GF-D8 (cell line): Measurements from ENCODE around the gene TMEM140.
"Not testable (repeated sequence)": the region's sequence is repeated elsewhere in the genome, so short reads cannot be mapped to it uniquely, and the experiment has no call there.

Experiments
- DNase-seq: peaks from one replicate; lab custom pipeline; 2025; lab: John Stamatoyannopoulos, UW

TMEM140 gene

GRCh38 chr7:135195156-135195555, 47.3 kb downstream of the TMEM140 start:
- no peak for DNase-seq

GRCh38 chr7:135195968-135196629, 48.2 kb downstream of the TMEM140 start:
- DNase-seq: no peak

GRCh38 chr7:135197343-135197742, 49.5 kb downstream of the TMEM140 start:
- DNase-seq: no peak

- DNase-seq: no peak
Measured at GRCh38 chr7:135197906-135198655, 50.2 kb downstream of the TMEM140 start.

- DNase-seq: no peak
Measured at GRCh38 chr7:135199439-135199838, 51.6 kb downstream of the TMEM140 start.

- DNase-seq: no peak
Measured at GRCh38 chr7:135200821-135201331, 53.0 kb downstream of the TMEM140 start.

- no peak for DNase-seq
Measured at GRCh38 chr7:135201350-135201749, 53.5 kb downstream of the TMEM140 start.

- no peak for DNase-seq
Measured at GRCh38 chr7:135204341-135204749, 56.5 kb downstream of the TMEM140 start.

- no peak for DNase-seq
Measured at GRCh38 chr7:135204876-135205275, 57.0 kb downstream of the TMEM140 start.

GRCh38 chr7:135205850-135206249, 58.0 kb downstream of the TMEM140 start:
- no peak for DNase-seq

- no peak for DNase-seq
Measured at GRCh38 chr7:135206941-135207391, 59.1 kb downstream of the TMEM140 start.

GRCh38 chr7:135207406-135208101, 59.7 kb downstream of the TMEM140 start:
- no peak for DNase-seq

GRCh38 chr7:135208102-135208793, 60.4 kb downstream of the TMEM140 start:
- DNase-seq: no peak

GRCh38 chr7:135209225-135209834, 61.5 kb downstream of the TMEM140 start:
- DNase-seq: no peak

GRCh38 chr7:135210888-135211178, 63.0 kb downstream of the TMEM140 start:
- no peak for DNase-seq

GRCh38 chr7:135211179-135211945, 63.5 kb downstream of the TMEM140 start, which contains the start of gene WDR91:
TSS of gene WDR91 (minus strand) at chr7:135211526. CDS start at chr7:135211502, 24 bp downstream.
- DNase-seq: peak; percentile 78

- not testable (repeated sequence) for DNase-seq
Measured at GRCh38 chr7:135211946-135212685, 64.2 kb downstream of the TMEM140 start.

GRCh38 chr7:135213831-135214230, 66.0 kb downstream of the TMEM140 start:
- no peak for DNase-seq

- no peak for DNase-seq
Measured at GRCh38 chr7:135215180-135215579, 67.3 kb downstream of the TMEM140 start.

GRCh38 chr7:135215698-135216097, 67.8 kb downstream of the TMEM140 start:
- no peak for DNase-seq
